ENCODE data around the gene ACOT12. TPM values are rescaled to one million over a fixed set of nuclear protein-coding genes. Genes with fewer than 3 reads are reported as not detected.

ACOT12 gene
- total and polyA plus RNA-seq, 12 donors: 0.15 TPM; not detected in 11

DNA sequence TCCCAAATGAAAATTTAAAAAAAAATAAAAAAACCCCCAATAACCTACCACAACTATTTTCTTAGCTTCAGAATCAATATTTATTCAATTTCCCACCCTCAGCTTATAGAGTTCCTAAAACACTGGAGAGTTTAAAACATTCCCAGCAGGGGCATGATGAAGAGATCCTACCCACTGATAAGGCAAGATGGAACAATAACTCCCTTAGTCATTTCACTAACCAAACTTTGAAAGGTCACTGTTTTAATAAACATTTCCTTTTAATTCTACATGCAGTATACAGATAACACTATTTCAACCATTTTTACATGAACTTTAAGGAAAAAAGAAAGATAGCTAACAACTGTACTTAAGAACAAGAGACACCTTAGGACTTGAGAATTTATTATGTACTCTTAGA is 34.9 kb upstream of the ACOT12 start:
- TF ChIP-seq, protein P1, sequence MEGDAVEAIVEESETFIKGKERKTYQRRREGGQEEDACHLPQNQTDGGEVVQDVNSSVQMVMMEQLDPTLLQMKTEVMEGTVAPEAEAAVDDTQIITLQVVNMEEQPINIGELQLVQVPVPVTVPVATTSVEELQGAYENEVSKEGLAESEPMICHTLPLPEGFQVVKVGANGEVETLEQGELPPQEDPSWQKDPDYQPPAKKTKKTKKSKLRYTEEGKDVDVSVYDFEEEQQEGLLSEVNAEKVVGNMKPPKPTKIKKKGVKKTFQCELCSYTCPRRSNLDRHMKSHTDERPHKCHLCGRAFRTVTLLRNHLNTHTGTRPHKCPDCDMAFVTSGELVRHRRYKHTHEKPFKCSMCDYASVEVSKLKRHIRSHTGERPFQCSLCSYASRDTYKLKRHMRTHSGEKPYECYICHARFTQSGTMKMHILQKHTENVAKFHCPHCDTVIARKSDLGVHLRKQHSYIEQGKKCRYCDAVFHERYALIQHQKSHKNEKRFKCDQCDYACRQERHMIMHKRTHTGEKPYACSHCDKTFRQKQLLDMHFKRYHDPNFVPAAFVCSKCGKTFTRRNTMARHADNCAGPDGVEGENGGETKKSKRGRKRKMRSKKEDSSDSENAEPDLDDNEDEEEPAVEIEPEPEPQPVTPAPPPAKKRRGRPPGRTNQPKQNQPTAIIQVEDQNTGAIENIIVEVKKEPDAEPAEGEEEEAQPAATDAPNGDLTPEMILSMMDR (IDR thresholded peaks at IDR 0.05): no peak

DNA sequence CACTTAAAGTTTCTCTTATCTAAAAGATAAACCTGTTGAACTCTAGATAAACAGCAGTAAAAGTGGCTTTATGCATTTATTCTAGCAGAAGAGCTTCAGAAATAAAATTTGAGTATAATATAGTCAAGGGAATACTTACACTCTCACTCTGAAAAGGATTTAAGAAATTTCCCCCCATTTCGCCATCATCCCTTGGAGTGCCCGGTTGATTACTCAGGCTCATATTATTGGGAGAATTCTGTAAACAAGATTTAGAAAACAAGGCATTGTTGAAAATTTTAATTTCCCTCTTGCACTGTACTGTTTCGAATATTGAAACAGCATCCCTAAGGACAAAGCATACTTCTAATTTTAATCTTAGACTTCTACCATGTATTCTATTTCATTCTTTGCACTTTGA is 34.5 kb upstream of the ACOT12 start:
- no peak for DNase-seq
- H3K4me1 ChIP-seq: peaks cover 0 to 34% (median 20%) of the 10 kb centered on the region in 9 donors
- H3K27ac ChIP-seq: no peak overlapping the region
- 77 to 93% methylated on average over 3 of the region's 3 CpGs for WGBS, 2 donors
- H3K4me3 ChIP-seq: no peak overlapping the region
- intact Hi-C loops (cut with DNase I): loop anchor here (5.0 to 10.0 kb wide), 11 partner anchors 316 to 799 kb away; partner anchors contain the start of gene SSBP2 (in 3 of the 10)
- TF ChIP-seq, protein P1 (IDR thresholded peaks at IDR 0.05): no peak
- H3K27me3 ChIP-seq: no peaks in the 10 kb centered on the region
- H3K36me3 ChIP-seq: peaks cover 0 to 11% (median 0%) of the 10 kb centered on the region in 9 donors
- no peaks in the 10 kb centered on the region for H3K9me3 ChIP-seq
- no peak for ATAC-seq

More for the DNA sequence above, 34.9 kb upstream of the ACOT12 start:
- Histone ChIP-seq H3K9me3 (no peaks in the 10 kb centered on the region), H3K36me3 (peaks cover 0 to 14% (median 0%) of the 10 kb centered on the region in 9 donors), H3K4me3 (no peak overlapping the region), H3K27ac (peak overlapping the region in 1 of 10 donors; percentile 2), H3K4me1 (peaks cover 0 to 34% (median 20%) of the 10 kb centered on the region in 9 donors), H3K27me3 (no peaks in the 10 kb centered on the region)
- DNase-seq (no peak), ATAC-seq (no peak)
- intact Hi-C loops (cut with DNase I): loop anchor here (5.0 to 10.0 kb wide), 11 partner anchors 316 to 798 kb away; partner anchors contain the start of gene SSBP2 (in 3 of the 10)

DNA sequence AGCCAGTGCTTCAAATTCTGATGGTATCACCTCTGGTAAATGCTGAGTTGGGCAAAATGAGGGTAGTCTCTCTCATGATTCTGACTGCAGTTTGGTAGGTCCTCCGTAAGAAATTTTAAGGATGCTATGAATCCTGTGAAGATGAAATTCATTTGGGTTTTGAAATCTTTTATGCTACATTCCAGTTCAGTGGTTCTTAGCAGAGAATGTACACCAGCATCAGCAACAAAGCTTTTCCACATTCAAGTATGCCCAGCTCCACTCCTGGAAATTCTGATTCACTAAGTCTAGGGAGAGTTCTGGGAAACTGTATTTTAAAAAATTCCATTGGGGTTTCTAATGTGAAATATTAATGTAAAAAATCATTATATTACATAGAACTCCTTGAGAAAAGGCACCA is 33.6 kb upstream of the ACOT12 start:
- intact Hi-C loops (cut with DNase I): loop anchor here (2.0 to 10.0 kb wide), 13 partner anchors 317 to 800 kb away; partner anchors contain the start of gene SSBP2 (in 3 of the 10)
- 91 to 100% methylated on average over 1 of the region's 1 CpG for WGBS, 2 donors
- Histone ChIP-seq H3K4me3 (no peak overlapping the region), H3K4me1 (peaks cover 0 to 34% (median 20%) of the 10 kb centered on the region in 9 donors), H3K9me3 (no peaks in the 10 kb centered on the region), H3K36me3 (peaks cover 0 to 11% (median 0%) of the 10 kb centered on the region in 9 donors), H3K27ac (no peak overlapping the region), H3K27me3 (no peaks in the 10 kb centered on the region)
- ATAC-seq (no peak), DNase-seq (no peak)
- TF ChIP-seq, protein P1 (IDR thresholded peaks at IDR 0.05): no peak

DNA sequence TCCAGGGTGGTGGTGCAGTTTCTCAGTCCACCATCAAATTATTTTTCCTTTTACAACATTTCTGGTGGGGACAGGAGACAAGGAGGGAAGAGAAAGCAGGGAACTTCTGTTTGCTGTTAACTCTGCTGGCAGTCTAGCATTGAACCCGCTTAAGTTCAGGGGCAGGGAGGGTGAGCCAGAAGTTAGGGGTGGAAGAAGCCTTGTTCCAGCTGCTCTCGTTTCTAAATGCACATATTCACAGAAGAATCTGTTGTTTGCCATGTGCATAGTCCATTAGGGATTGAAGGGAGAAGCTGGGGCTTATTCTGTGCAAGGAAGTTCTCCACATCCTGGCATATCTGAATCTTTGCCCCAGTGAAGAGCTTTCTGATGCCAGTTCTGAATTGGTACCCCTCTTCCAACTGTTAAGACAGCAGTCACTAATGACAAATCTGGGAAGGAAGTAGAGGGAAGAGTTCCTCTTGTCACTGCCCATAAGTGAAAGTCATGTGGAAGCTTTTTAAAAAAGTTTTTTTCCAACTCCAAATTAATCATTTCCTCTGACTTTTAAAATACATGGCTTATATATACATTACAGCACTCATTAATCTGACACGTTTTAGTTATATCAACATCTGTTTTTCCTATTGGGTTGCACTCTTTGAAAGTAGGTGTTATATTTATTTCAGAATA is 32.6 kb upstream of the ACOT12 start:
- Histone ChIP-seq H3K9me3 (no peaks in the 10 kb centered on the region), H3K36me3 (peaks cover 0 to 14% (median 0%) of the 10 kb centered on the region in 9 donors), H3K27me3 (no peaks in the 10 kb centered on the region), H3K4me3 (no peak overlapping the region), H3K4me1 (peaks cover 0 to 34% (median 20%) of the 10 kb centered on the region in 9 donors), H3K27ac (peak overlapping the region in 4 of 10 donors; percentile 14 to 57 (median 30))
- intact Hi-C loops (cut with DNase I): loop anchor here (2.0 to 10.0 kb wide), 13 partner anchors 318 to 801 kb away; partner anchors contain the start of gene SSBP2 (in 3 of the 10)
- ATAC-seq (peak in 2 of 8 donors; percentile 11 to 22), DNase-seq (no peak)
- WGBS, 2 donors: 45 to 54% methylated on average over 3 of the region's 3 CpGs
- TF ChIP-seq, protein P1 (IDR thresholded peaks at IDR 0.05): no peak

Measured in heart right ventricle (tissue), 16 donors.